ENCODE measurements around the gene MADD. TPM values are rescaled to one million over a fixed set of nuclear protein-coding genes. Genes with fewer than 3 reads are reported as not detected.

Gene MADD
- total and polyA plus RNA-seq, 2 donors (not counting 3 experiments of a cell fraction or from before 2014, with no cell fraction given): 35.3 to 36.8 TPM

GRCh38 chr11:47373876-47374719, 104.2 kb downstream of the MADD start:
- intact Hi-C loops (cut with micrococcal nuclease): loop anchor here (1.0 kb wide), 5 partner anchors 20 to 243 kb away; partner anchors contain the start of gene SLC39A13
- no peaks in the 10 kb centered on the region for H3K36me3 ChIP-seq (ENCODE audit: control insufficient read depth in 2 of 2, extremely low read depth in 1 of 2, insufficient read depth in 2 of 2, low read length in 2 of 2)
- no peak overlapping the region for H3K4me3 ChIP-seq (replicated peaks in 1 of 3; ENCODE audit: insufficient read depth in 1 of 3, low read depth in 1 of 3, low read length in 3 of 3)
- peak overlapping the region; percentile 44 for H3K27ac ChIP-seq (ENCODE audit: insufficient read depth, low read depth, low read length)
- ChIA-PET POLR2A (no interaction called here), CTCF (interaction anchor here (0.5 to 4.7 kb wide), 33 partner anchors 9 to 491 kb away, joined by 3 to 148 read pairs (median 4); partner anchors contain the start of genes ACP2, CELF1, PSMC3 and SLC39A13)
- BruUV-seq (replicated peaks): no TSS peak
- H2AFZ ChIP-seq (ENCODE audit: low read depth, low read length): peak overlapping the region; percentile 80
- H3K79me2 ChIP-seq (ENCODE audit: control insufficient read depth, insufficient read depth, low read length): no peaks in the 10 kb centered on the region
- peak; percentile 83 for FAIRE-seq
- TF ChIP-seq POLR2AphosphoS5 (IDR thresholded peaks at IDR 0.05; ENCODE audit: insufficient read depth, low read depth, low read length) (no peak), FOS (IDR thresholded peaks at IDR 0.05; ENCODE audit: borderline replicate concordance, insufficient read depth, low read length) (peak; percentile 39), CTCF (IDR thresholded peaks at IDR 0.05; ENCODE audit: extremely low read depth in 1 of 2, insufficient read depth in 1 of 2, low read depth in 1 of 2, low read length in 2 of 2) (peak; percentile 90 to 99)
- peaks cover 9% of the 10 kb centered on the region for H3K4me1 ChIP-seq (ENCODE audit: control insufficient read depth, extremely low read depth, insufficient read depth, low read length)
- H3K27me3 ChIP-seq (ENCODE audit: control insufficient read depth in 2 of 2, insufficient read depth in 2 of 2, low read length in 2 of 2): peaks cover 1% of the 10 kb centered on the region in 2 experiments
- no peaks in the 10 kb centered on the region for H3K9me3 ChIP-seq (replicated peaks; ENCODE audit: control insufficient read depth, insufficient read depth, low read length)
- peak; percentile 76 for DNase-seq (ENCODE audit: low read depth, low spot score)
- H3K4me2 ChIP-seq (ENCODE audit: insufficient read depth, low read length): no peak overlapping the region
- no peak overlapping the region for H3K9ac ChIP-seq (replicated peaks; ENCODE audit: extremely low read depth, insufficient read depth, low read length)
- dilution Hi-C loops (cut with MboI; ENCODE audit: extremely low pct_ligation_motif_present, low sequenced_read_pairs): no loop called here
- H4K20me1 ChIP-seq (replicated peaks; ENCODE audit: control insufficient read depth, extremely low read depth, insufficient read depth, low read length): no peaks in the 10 kb centered on the region
- H3K9me1 ChIP-seq (replicated peaks; ENCODE audit: control insufficient read depth, extremely low read depth, insufficient read depth, low read length): no peaks in the 10 kb centered on the region

GRCh38 chr11:47374720-47375019, 104.7 kb downstream of the MADD start:
- DNase-seq (ENCODE audit: low read depth, low spot score): no peak
- ChIA-PET POLR2A (no interaction called here), CTCF (interaction anchor here (0.5 to 4.7 kb wide), 32 partner anchors 8 to 490 kb away, joined by 3 to 148 read pairs (median 4); partner anchors contain the start of genes ACP2, CELF1, PSMC3 and SLC39A13)
- H3K4me2 ChIP-seq (ENCODE audit: insufficient read depth, low read length): no peak overlapping the region
- no peaks in the 10 kb centered on the region for H4K20me1 ChIP-seq (replicated peaks; ENCODE audit: control insufficient read depth, extremely low read depth, insufficient read depth, low read length)
- no peak overlapping the region for H3K4me3 ChIP-seq (replicated peaks in 1 of 3; ENCODE audit: insufficient read depth in 1 of 3, low read depth in 1 of 3, low read length in 3 of 3)
- H2AFZ ChIP-seq (ENCODE audit: low read depth, low read length): peak overlapping the region; percentile 66
- intact Hi-C loops (cut with micrococcal nuclease): loop anchor here (1.0 kb wide), 5 partner anchors 20 to 243 kb away; partner anchors contain the start of gene SLC39A13
- dilution Hi-C loops (cut with MboI; ENCODE audit: extremely low pct_ligation_motif_present, low sequenced_read_pairs): no loop called here
- no peak overlapping the region for H3K9ac ChIP-seq (replicated peaks; ENCODE audit: extremely low read depth, insufficient read depth, low read length)
- H3K9me1 ChIP-seq (replicated peaks; ENCODE audit: control insufficient read depth, extremely low read depth, insufficient read depth, low read length): no peaks in the 10 kb centered on the region
- no peaks in the 10 kb centered on the region for H3K9me3 ChIP-seq (replicated peaks; ENCODE audit: control insufficient read depth, insufficient read depth, low read length)
- no peaks in the 10 kb centered on the region for H3K27me3 ChIP-seq (ENCODE audit: control insufficient read depth in 2 of 2, insufficient read depth in 2 of 2, low read length in 2 of 2)
- H3K4me1 ChIP-seq (ENCODE audit: control insufficient read depth, extremely low read depth, insufficient read depth, low read length): peaks cover 9% of the 10 kb centered on the region
- H3K36me3 ChIP-seq (ENCODE audit: control insufficient read depth in 2 of 2, extremely low read depth in 1 of 2, insufficient read depth in 2 of 2, low read length in 2 of 2): no peaks in the 10 kb centered on the region
- no peak for TF ChIP-seq EZH2 (IDR thresholded peaks at IDR 0.05; ENCODE audit: borderline replicate concordance, low read depth, low read length, severe bottlenecking)
- no peak for TF ChIP-seq GATA2 (IDR thresholded peaks at IDR 0.05; ENCODE audit: insufficient read depth, insufficient read length, low read depth, low read length)
- no peak for TF ChIP-seq MYC (IDR thresholded peaks at IDR 0.05; ENCODE audit: low read depth, low read length)
- TF ChIP-seq JUN (IDR thresholded peaks at IDR 0.05; ENCODE audit: borderline replicate concordance, insufficient read depth, insufficient read length, low read depth): no peak
- TF ChIP-seq CTCF (IDR thresholded peaks at IDR 0.05; ENCODE audit: extremely low read depth in 1 of 2, insufficient read depth in 1 of 2, low read depth in 1 of 2, low read length in 2 of 2): no peak
- TF ChIP-seq MAX (IDR thresholded peaks at IDR 0.05; ENCODE audit: insufficient read depth, insufficient read length): no peak
- no peak for TF ChIP-seq POLR2A (IDR thresholded peaks at IDR 0.05; ENCODE audit: low read depth, low read length)
- no peak for TF ChIP-seq POLR2AphosphoS5 (IDR thresholded peaks at IDR 0.05; ENCODE audit: insufficient read depth, low read depth, low read length)
- TF ChIP-seq FOS (IDR thresholded peaks at IDR 0.05; ENCODE audit: borderline replicate concordance, insufficient read depth, low read length): no peak
- peak overlapping the region; percentile 44 for H3K27ac ChIP-seq (ENCODE audit: insufficient read depth, low read depth, low read length)
- no peaks in the 10 kb centered on the region for H3K79me2 ChIP-seq (ENCODE audit: control insufficient read depth, insufficient read depth, low read length)
- FAIRE-seq: no peak
- no TSS peak for BruUV-seq (replicated peaks)

Measured in endothelial cell of umbilical vein (primary cell).